GM13976 (cell line): Measurements from ENCODE around the gene DSCAML1.

Experiments
- DNase-seq: peaks from one replicate; pipeline ENCODE4 v3.0.0; 2012; ENCODE audit warnings: low spot score
- CTCF ChIP-seq: IDR thresholded peaks from 2 replicates; pipeline ENCODE4 v1.5.1; 2012; ENCODE audit warnings: borderline replicate concordance, mild to moderate bottlenecking; ENCODE audit not compliant: insufficient read depth; ENCODE audit errors: extremely low read depth, missing control alignments, control extremely low read depth
- in situ Hi-C: fragments of 300-500 bp; cut with MboI; formaldehyde crosslinking; loops from one replicate; pipeline ENCODE4 v1.12.0; 2022; ENCODE audit warnings: low sequenced_read_pairs, mixed read lengths, inconsistent platforms; ENCODE audit not compliant: unreplicated experiment

DSCAML1 gene

GRCh38 chr11:117529816-117530215 lies 267.2 kb downstream of the DSCAML1 start:
- in situ Hi-C loops, result no loop called here
- no peak for DNase-seq
- TF ChIP-seq CTCF, result no peak

- in situ Hi-C loops, result no loop called here
- no peak for TF ChIP-seq CTCF
- no peak for DNase-seq
These were observed 268.8 kb downstream of the DSCAML1 start for GRCh38 chr11:117528097-117528721.

- in situ Hi-C loops, result no loop called here
- TF ChIP-seq CTCF, result no peak
- no peak for DNase-seq
These were observed 269.7 kb downstream of the DSCAML1 start for GRCh38 chr11:117527271-117527670.

- DNase-seq, result no peak
- in situ Hi-C loops, result no loop called here
- no peak for TF ChIP-seq CTCF
These were observed 271.0 kb downstream of the DSCAML1 start for GRCh38 chr11:117525866-117526542.

- DNase-seq, result no peak
- no peak for TF ChIP-seq CTCF
- in situ Hi-C loops, result no loop called here
These were observed 272.4 kb downstream of the DSCAML1 start for GRCh38 chr11:117524468-117525183.

- no peak for TF ChIP-seq CTCF
- DNase-seq, result no peak
- in situ Hi-C loops, result no loop called here
These were observed 273.3 kb downstream of the DSCAML1 start for GRCh38 chr11:117523680-117524079.
